ENCODE data around the gene FBXO24. TPM values are rescaled to one million over a fixed set of nuclear protein-coding genes. Genes with fewer than 3 reads are reported as not detected.

Gene FBXO24
- 0.30 TPM in 1 of 2 replicates, not detected in the other for total RNA-seq (ENCODE audit: low replicate concordance)

GRCh38 chr7:100586266-100587025, at the start of gene FBXO24:
FBXO24 (plus strand) TSS chr7:100586328; CDS start chr7:100586626, 298 bp downstream.

GRCh38 chr7:100538654-100539435, 47.3 kb upstream of the FBXO24 start, which contains the start of gene AGFG2:
AGFG2 (plus strand) TSS chr7:100539203; CDS start chr7:100539347, 144 bp downstream.

GRCh38 chr7:100573691-100574361, 12.3 kb upstream of the FBXO24 start, which contains the start of gene SAP25:
SAP25 (minus strand) TSS chr7:100573900; CDS start chr7:100573742, 158 bp downstream.

GRCh38 chr7:100585511-100586265, 440 bp upstream of the FBXO24 start, which contains the start of gene LRCH4:
LRCH4 (minus strand) TSS chr7:100586129; CDS start chr7:100586100, 29 bp downstream.

GRCh38 chr7:100611983-100612729, 26.0 kb downstream of the FBXO24 start, which contains the start of gene MOSPD3:
MOSPD3 (plus strand) TSS chr7:100612540; CDS start chr7:100612792, 252 bp downstream.

GRCh38 chr7:100641463-100641859, 55.3 kb downstream of the FBXO24 start, which contains the start of gene TFR2:
TFR2 (minus strand) TSS chr7:100641552; CDS start chr7:100641509, 43 bp downstream.

Other genes with a start within 250 kb of the FBXO24 start
- gene PILRB, start 228.2 kb upstream of the FBXO24 start, total RNA-seq (ENCODE audit: low replicate concordance), result 3.4 and 8.5 TPM in 2 replicates
- 0.82 TPM in 1 of 2 replicates, not detected in the other for gene PILRA, start 212.8 kb upstream of the FBXO24 start, total RNA-seq (ENCODE audit: low replicate concordance)
- gene ZCWPW1, start 157.6 kb upstream of the FBXO24 start, total RNA-seq (ENCODE audit: low replicate concordance), result 0.94 and 1.2 TPM in 2 replicates
- gene MEPCE, start 156.5 kb upstream of the FBXO24 start, total RNA-seq (ENCODE audit: low replicate concordance), result 18.1 and 22.9 TPM in 2 replicates
- gene PPP1R35, start 149.8 kb upstream of the FBXO24 start, total RNA-seq (ENCODE audit: low replicate concordance), result 4.1 and 21.9 TPM in 2 replicates
- 0.38 and 0.70 TPM in 2 replicates for gene SPACDR, start 122.1 kb upstream of the FBXO24 start, total RNA-seq (ENCODE audit: low replicate concordance)
- gene TSC22D4, start 107.1 kb upstream of the FBXO24 start, total RNA-seq (ENCODE audit: low replicate concordance), result 5.3 and 15.7 TPM in 2 replicates
- 0.12 and 0.38 TPM in 2 replicates for gene NYAP1, start 102.4 kb upstream of the FBXO24 start, total RNA-seq (ENCODE audit: low replicate concordance)
- 1.2 and 4.7 TPM in 2 replicates for gene AGFG2, start 47.1 kb upstream of the FBXO24 start, total RNA-seq (ENCODE audit: low replicate concordance)
- gene SAP25, start 12.4 kb upstream of the FBXO24 start, total RNA-seq (ENCODE audit: low replicate concordance), result 0.08 TPM in 1 of 2 replicates, not detected in the other
- 2.2 and 5.3 TPM in 2 replicates for gene LRCH4, start 199 bp upstream of the FBXO24 start, total RNA-seq (ENCODE audit: low replicate concordance)
- gene PCOLCE, start 16.0 kb downstream of the FBXO24 start, total RNA-seq (ENCODE audit: low replicate concordance), result 46.9 and 69.1 TPM in 2 replicates
- gene MOSPD3, start 26.2 kb downstream of the FBXO24 start, total RNA-seq (ENCODE audit: low replicate concordance), result 1.1 and 4.4 TPM in 2 replicates
- under 0.01 and 0.08 TPM in 2 replicates for gene TFR2, start 55.2 kb downstream of the FBXO24 start, total RNA-seq (ENCODE audit: low replicate concordance)
- gene ACTL6B, start 70.1 kb downstream of the FBXO24 start, total RNA-seq (ENCODE audit: low replicate concordance), result not detected in 2 replicates
- 65.9 and 86.6 TPM in 2 replicates for gene GNB2, start 87.4 kb downstream of the FBXO24 start, total RNA-seq (ENCODE audit: low replicate concordance)
- gene GIGYF1, start 107.9 kb downstream of the FBXO24 start, total RNA-seq (ENCODE audit: low replicate concordance), result 7.0 and 23.6 TPM in 2 replicates
- 13.1 and 37.7 TPM in 2 replicates for gene POP7, start 119.8 kb downstream of the FBXO24 start, total RNA-seq (ENCODE audit: low replicate concordance)
- gene EPO, start 134.1 kb downstream of the FBXO24 start, total RNA-seq (ENCODE audit: low replicate concordance), result not detected in 2 replicates
- gene ZAN, start 147.3 kb downstream of the FBXO24 start, total RNA-seq (ENCODE audit: low replicate concordance), result not detected in 2 replicates
- 83.1 and 90.3 TPM in 2 replicates for gene EPHB4, start 241.2 kb downstream of the FBXO24 start, total RNA-seq (ENCODE audit: low replicate concordance)